GM12878 (cell line): ENCODE measurements around the gene ETV4. TPM values are rescaled to one million over a fixed set of nuclear protein-coding genes. Genes with fewer than 3 reads are reported as not detected.

Experiments used
- ATAC-seq: fragments of 200-7000 bp; cut with Tn5 transposase; 3 replicates; pipeline ENCODE4 v1.9.1; 2020; ENCODE audit warnings: mild to moderate bottlenecking, moderate library complexity
- BruUV-seq: library from RNA; stranded (reverse); fragments of 400-500 nt; replicated peaks from 2 replicates; lab custom pipeline; 2021; lab: Mats Ljungman, UMichigan
- CTCF ChIA-PET: fragments of 300-600 bp; sonication (Branson Sonifier 250); formaldehyde crosslinking; extraction: SDS; loops from one replicate; lab custom pipeline; 2021; ENCODE audit warnings: inconsistent platforms; lab: Yijun Ruan, JAX
- POLR2A ChIA-PET: fragments of 350-600 bp; formaldehyde crosslinking; extraction: SDS; loops from one replicate; lab custom pipeline; 2021; ENCODE audit warnings: inconsistent platforms; lab: Charles Lee
- RAD21 ChIA-PET: fragments of 300-600 bp; sonication (Branson Sonifier 250); formaldehyde crosslinking; loops from one replicate; lab custom pipeline; 2023; ENCODE audit warnings: antibody characterized with exemption; ENCODE audit not compliant: unreplicated experiment; lab: Charles Lee
- SMC1A ChIA-PET: fragments of 300-600 bp; sonication (Branson Sonifier 250); formaldehyde crosslinking; loops from one replicate; lab custom pipeline; 2023; ENCODE audit not compliant: unreplicated experiment, uncharacterized antibody; lab: Charles Lee
- DNase-seq: peaks from one replicate; pipeline ENCODE4 v3.0.0-alpha.2; 2011; ENCODE audit warnings: low read depth, low spot score
- FAIRE-seq: peaks from 3 replicates; lab custom pipeline; 2011; peaks lifted over from hg19 to GRCh38; lab: Jason Lieb, UNC
- H2AFZ ChIP-seq: 2 replicates; pipeline ENCODE4 v1.6.0; 2011; ENCODE audit warnings: low read depth, low read length, control low read depth; ENCODE audit not compliant: control insufficient read depth
- H3K27ac ChIP-seq: 2 replicates; pipeline ENCODE4 v1.5.1; 2011; ENCODE audit warnings: control low read depth; ENCODE audit not compliant: control insufficient read depth, insufficient read depth
- H3K27me3 ChIP-seq, 2 experiments: replicated peaks in 1 of 2; 2 replicates each; pipeline versions ENCODE4 v1.6.0 to v1.6.1; 2011; ENCODE audit warnings: low read length in 1 of 2; ENCODE audit not compliant: control insufficient read depth in 2 of 2, insufficient read depth in 2 of 2
- H3K36me3 ChIP-seq, 2 experiments: 2 replicates each; pipeline ENCODE4 v1.5.1; 2011; ENCODE audit warnings: low read length in 1 of 2; ENCODE audit not compliant: control insufficient read depth in 2 of 2, insufficient read depth in 2 of 2
- H3K4me1 ChIP-seq: 2 replicates; pipeline ENCODE4 v1.6.1; 2011; ENCODE audit warnings: mild to moderate bottlenecking, low read length, moderate library complexity, mixed read lengths; ENCODE audit not compliant: control insufficient read depth, insufficient read depth
- H3K4me2 ChIP-seq: 2 replicates; pipeline ENCODE4 v1.6.0; 2011; ENCODE audit warnings: control low read depth; ENCODE audit not compliant: control insufficient read depth, insufficient read depth
- H3K4me3 ChIP-seq: fragments of 200-600 bp; sonication (generic); 2 replicates; pipeline ENCODE4 v1.5.1; 2016
- H3K79me2 ChIP-seq: 2 replicates; pipeline ENCODE4 v1.6.0; 2011; ENCODE audit warnings: low read length; ENCODE audit not compliant: control insufficient read depth, insufficient read depth
- H3K9ac ChIP-seq: 2 replicates; pipeline ENCODE4 v1.8.0; 2011; ENCODE audit warnings: low read length, control low read depth, mixed read lengths; ENCODE audit not compliant: control insufficient read depth, insufficient read depth
- H3K9me3 ChIP-seq: replicated peaks from 3 replicates; pipeline ENCODE4 v1.5.1; 2011; ENCODE audit warnings: mild to moderate bottlenecking, low read length; ENCODE audit not compliant: control insufficient read depth, insufficient read depth
- H4K20me1 ChIP-seq: 2 replicates; pipeline ENCODE4 v1.6.0; 2011; ENCODE audit not compliant: control insufficient read depth, insufficient read depth
- FOXM1 ChIP-seq: IDR thresholded peaks from 2 replicates; pipeline ENCODE4 v1.6.1; 2012; ENCODE audit warnings: low read depth, mild to moderate bottlenecking, inconsistent platforms, low read length, moderate library complexity
- IKZF2 ChIP-seq, 2 experiments: fragments of 450-650 bp; IDR thresholded peaks; 2 replicates each; pipeline ENCODE4 v1.6.1; 2017; ENCODE audit warnings: mild to moderate bottlenecking in 2 of 2, moderate library complexity in 2 of 2
- IRF4 ChIP-seq: IDR thresholded peaks from 2 replicates; pipeline ENCODE4 v1.6.1; 2011; ENCODE audit warnings: low read depth, low read length
- KLF5 ChIP-seq: fragments of 450-650 bp; IDR thresholded peaks from 2 replicates; pipeline ENCODE4 v1.6.1; 2014; ENCODE audit warnings: mild to moderate bottlenecking; ENCODE audit not compliant: partially characterized antibody
- MTA3 ChIP-seq: IDR thresholded peaks from 2 replicates; pipeline ENCODE4 v1.6.1; 2012; ENCODE audit warnings: low read length, inconsistent platforms, borderline replicate concordance
- MYC ChIP-seq: IDR thresholded peaks from 2 replicates; pipeline ENCODE4 v1.6.1; 2011; ENCODE audit warnings: mild to moderate bottlenecking, low read length, moderate library complexity, inconsistent platforms; ENCODE audit not compliant: insufficient read depth, insufficient replicate concordance, insufficient read length, severe bottlenecking
- NFXL1 ChIP-seq: fragments of 450-650 bp; IDR thresholded peaks from 2 replicates; pipeline ENCODE4 v1.6.1; 2017; ENCODE audit warnings: antibody characterized with exemption, mild to moderate bottlenecking, borderline replicate concordance
- RAD51 ChIP-seq: fragments of 450-650 bp; IDR thresholded peaks from 2 replicates; pipeline ENCODE4 v1.6.1; 2016; ENCODE audit warnings: moderate library complexity, mild to moderate bottlenecking, inconsistent platforms
- TCF7 ChIP-seq: IDR thresholded peaks from 2 replicates; pipeline ENCODE4 v1.6.1; 2014; ENCODE audit warnings: antibody characterized with exemption, borderline replicate concordance
- YY1 ChIP-seq: IDR thresholded peaks from 2 replicates; pipeline ENCODE4 v1.6.1; 2011; ENCODE audit warnings: low read depth, mild to moderate bottlenecking, low read length
- ZNF384 ChIP-seq: IDR thresholded peaks from 2 replicates; pipeline ENCODE4 v1.6.1; 2012; ENCODE audit warnings: low read depth, mild to moderate bottlenecking, low read length, improper control_type of control experiment, borderline replicate concordance
- ZSCAN29 ChIP-seq: fragments of 450-650 bp; IDR thresholded peaks from 2 replicates; pipeline ENCODE4 v1.6.1; 2017; ENCODE audit warnings: mild to moderate bottlenecking, moderate library complexity
- WGBS: methylation state at CpG from one replicate; pipeline ENCODE4 v1.1.6; 2016; ENCODE audit warnings: low lambda C conversion rate; ENCODE audit not compliant: insufficient replicate concordance, insufficient coverage; ENCODE audit errors: missing lambda C conversion rate; 5-methylcytosine and 5-hydroxymethylcytosine counted together
- in situ Hi-C: fragments of 300-500 bp; cut with MboI; formaldehyde crosslinking; loops from 9 replicates; pipeline ENCODE4 v1.14.3; 2018; ENCODE audit warnings: mixed read lengths
- intact Hi-C: fragments of 100-400 bp; cut with micrococcal nuclease; formaldehyde crosslinking; loops from one replicate; pipeline ENCODE4 v1.14.2; 2022; ENCODE audit not compliant: unreplicated experiment
- polyA plus RNA-seq, 11 experiments: library from polyadenylated mRNA; depleted of rRNA in 4 of 11; unstranded in 6 of 11; stranded (reverse) in 5 of 11; fragments of >200 nt; fragmentation: Nextera tagmentation in 4 of 11; fragmentation: Illumina TruSeq in 1 of 11; extraction: Ambion mirVana in 4 of 11; extraction: Trizol in 1 of 11; gene quantifications; 1 replicate in 1 of 11; 2 replicates in 10 of 11; pipeline versions ENCODE4 v1.2.1 to v1.2.3, GENCODE V29; 2011 to 2016; ENCODE audit warnings: inconsistent platforms in 2 of 11, missing spikeins in 2 of 11, low read depth in 1 of 11
- total RNA-seq, 4 experiments: library from RNA; depleted of rRNA in 3 of 4; stranded (reverse); fragments of >200 nt in 3 of 4; fragmentation: Illumina TruSeq in 1 of 4; extraction: Trizol in 1 of 4; gene quantifications; 2 replicates each; pipeline versions ENCODE4 v1.2.1 to v1.2.3, GENCODE V29; 2013 to 2021
- TF ChIP-seq, protein P1 (sequence below): fragments of 450-650 bp; IDR thresholded peaks from 2 replicates; pipeline ENCODE4 v1.6.1; 2017; ENCODE audit warnings: mild to moderate bottlenecking, moderate library complexity
- TF ChIP-seq, protein P2 (sequence below): IDR thresholded peaks from 2 replicates; pipeline ENCODE4 v1.6.1; 2012; ENCODE audit warnings: low read depth, low read length, improper control_type of control experiment

Gene ETV4
- total and polyA plus RNA-seq, 10 of the 15 experiments (the other 5 are each of a cell fraction or from before 2014, with no cell fraction given): 0.19 to 14.5 (median 1.8) TPM

DNA sequence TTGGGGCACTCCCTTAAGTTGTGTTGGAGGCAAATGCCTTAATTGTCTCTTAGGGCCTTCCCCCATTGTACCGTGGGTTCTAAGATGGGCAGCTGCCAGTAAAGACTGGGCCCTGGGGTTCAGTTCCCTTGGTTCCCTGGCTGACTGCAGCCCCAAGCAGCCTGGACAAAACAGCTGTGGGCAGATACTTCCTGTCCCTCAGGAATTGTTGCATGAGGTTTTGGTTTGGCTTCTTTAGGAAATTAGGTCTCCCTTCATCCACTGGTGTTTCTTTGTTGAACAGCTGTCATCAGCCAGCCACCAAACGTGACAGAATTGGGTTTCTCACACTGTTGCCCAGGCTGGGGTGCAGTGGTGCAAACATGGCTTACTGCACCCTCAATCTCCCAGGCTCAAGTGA is 42.0 kb upstream of the ETV4 start:
- Histone ChIP-seq H3K27me3 (no peaks in the 10 kb centered on the region), H2AFZ (no peak overlapping the region), H4K20me1 (no peaks in the 10 kb centered on the region), H3K36me3 (no peaks in the 10 kb centered on the region), H3K4me3 (no peak overlapping the region), H3K4me1 (peaks cover 4% of the 10 kb centered on the region), H3K27ac (no peak overlapping the region), H3K4me2 (no peak overlapping the region), H3K9ac (no peak overlapping the region), H3K79me2 (no peaks in the 10 kb centered on the region), H3K9me3 (no peaks in the 10 kb centered on the region; the same call in 2 of the 3 replicates)
- in situ Hi-C loops: no loop called here
- SMC1A ChIA-PET: no interaction called here
- RAD21 ChIA-PET: interaction anchor here (1.1 to 1.2 kb wide), 2 partner anchors 9 to 12 kb away, joined by 3 to 4 read pairs; no protein-coding TSS in a partner anchor
- CTCF ChIA-PET: interaction anchor here (1.1 kb wide), 1 partner anchor 11 kb away, joined by 4 read pairs; no protein-coding TSS in a partner anchor
- no TSS peak for BruUV-seq
- DNase-seq (no peak), ATAC-seq (no peak), FAIRE-seq (no peak)
- POLR2A ChIA-PET: no interaction called here
- intact Hi-C loops: no loop called here
- WGBS: 0% methylated on average over 2 of the region's 2 CpGs
- TF ChIP-seq YY1: no peak
- TF ChIP-seq IKZF2 (IDR thresholded peaks at IDR 0.05): no peak

DNA sequence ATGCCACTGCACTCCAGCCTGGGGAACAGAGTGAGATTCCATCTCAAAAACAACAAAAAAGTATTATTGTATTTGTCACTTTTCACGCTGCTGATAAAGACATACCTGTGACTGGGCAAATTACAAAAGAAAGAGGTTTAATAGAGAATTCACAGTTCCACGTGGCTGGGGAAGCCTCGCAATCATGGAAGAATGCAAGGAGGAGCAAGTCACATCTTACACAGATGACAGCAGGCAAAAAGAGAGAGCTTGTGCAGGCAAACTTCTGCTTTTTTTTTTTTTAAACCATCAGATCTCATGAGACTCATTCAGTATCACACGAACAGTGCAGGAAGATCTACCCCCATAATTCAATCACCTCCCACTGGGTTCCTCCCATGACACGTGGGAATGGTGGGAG is 41.5 kb upstream of the ETV4 start:
- Histone ChIP-seq H4K20me1 (no peaks in the 10 kb centered on the region), H2AFZ (no peak overlapping the region), H3K27ac (no peak overlapping the region), H3K9me3 (no peaks in the 10 kb centered on the region; the same call in 2 of the 3 replicates), H3K4me2 (no peak overlapping the region), H3K4me1 (peaks cover 5% of the 10 kb centered on the region), H3K9ac (no peak overlapping the region), H3K36me3 (no peaks in the 10 kb centered on the region), H3K79me2 (no peaks in the 10 kb centered on the region), H3K27me3 (no peaks in the 10 kb centered on the region), H3K4me3 (no peak overlapping the region)
- 31% methylated on average over 5 of the region's 5 CpGs for WGBS
- TF ChIP-seq FOXM1 (no peak), MTA3 (no peak), NFXL1 (no peak), IRF4 (no peak), ZSCAN29 (no peak), ZNF384 (no peak), MYC (no peak), TCF7 (no peak), KLF5 (no peak), RAD51 (no peak)
- TF ChIP-seq, protein P1, sequence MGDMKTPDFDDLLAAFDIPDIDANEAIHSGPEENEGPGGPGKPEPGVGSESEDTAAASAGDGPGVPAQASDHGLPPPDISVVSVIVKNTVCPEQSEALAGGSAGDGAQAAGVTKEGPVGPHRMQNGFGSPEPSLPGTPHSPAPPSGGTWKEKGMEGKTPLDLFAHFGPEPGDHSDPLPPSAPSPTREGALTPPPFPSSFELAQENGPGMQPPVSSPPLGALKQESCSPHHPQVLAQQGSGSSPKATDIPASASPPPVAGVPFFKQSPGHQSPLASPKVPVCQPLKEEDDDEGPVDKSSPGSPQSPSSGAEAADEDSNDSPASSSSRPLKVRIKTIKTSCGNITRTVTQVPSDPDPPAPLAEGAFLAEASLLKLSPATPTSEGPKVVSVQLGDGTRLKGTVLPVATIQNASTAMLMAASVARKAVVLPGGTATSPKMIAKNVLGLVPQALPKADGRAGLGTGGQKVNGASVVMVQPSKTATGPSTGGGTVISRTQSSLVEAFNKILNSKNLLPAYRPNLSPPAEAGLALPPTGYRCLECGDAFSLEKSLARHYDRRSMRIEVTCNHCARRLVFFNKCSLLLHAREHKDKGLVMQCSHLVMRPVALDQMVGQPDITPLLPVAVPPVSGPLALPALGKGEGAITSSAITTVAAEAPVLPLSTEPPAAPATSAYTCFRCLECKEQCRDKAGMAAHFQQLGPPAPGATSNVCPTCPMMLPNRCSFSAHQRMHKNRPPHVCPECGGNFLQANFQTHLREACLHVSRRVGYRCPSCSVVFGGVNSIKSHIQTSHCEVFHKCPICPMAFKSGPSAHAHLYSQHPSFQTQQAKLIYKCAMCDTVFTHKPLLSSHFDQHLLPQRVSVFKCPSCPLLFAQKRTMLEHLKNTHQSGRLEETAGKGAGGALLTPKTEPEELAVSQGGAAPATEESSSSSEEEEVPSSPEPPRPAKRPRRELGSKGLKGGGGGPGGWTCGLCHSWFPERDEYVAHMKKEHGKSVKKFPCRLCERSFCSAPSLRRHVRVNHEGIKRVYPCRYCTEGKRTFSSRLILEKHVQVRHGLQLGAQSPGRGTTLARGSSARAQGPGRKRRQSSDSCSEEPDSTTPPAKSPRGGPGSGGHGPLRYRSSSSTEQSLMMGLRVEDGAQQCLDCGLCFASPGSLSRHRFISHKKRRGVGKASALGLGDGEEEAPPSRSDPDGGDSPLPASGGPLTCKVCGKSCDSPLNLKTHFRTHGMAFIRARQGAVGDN: no peak
- TF ChIP-seq, protein P2, sequence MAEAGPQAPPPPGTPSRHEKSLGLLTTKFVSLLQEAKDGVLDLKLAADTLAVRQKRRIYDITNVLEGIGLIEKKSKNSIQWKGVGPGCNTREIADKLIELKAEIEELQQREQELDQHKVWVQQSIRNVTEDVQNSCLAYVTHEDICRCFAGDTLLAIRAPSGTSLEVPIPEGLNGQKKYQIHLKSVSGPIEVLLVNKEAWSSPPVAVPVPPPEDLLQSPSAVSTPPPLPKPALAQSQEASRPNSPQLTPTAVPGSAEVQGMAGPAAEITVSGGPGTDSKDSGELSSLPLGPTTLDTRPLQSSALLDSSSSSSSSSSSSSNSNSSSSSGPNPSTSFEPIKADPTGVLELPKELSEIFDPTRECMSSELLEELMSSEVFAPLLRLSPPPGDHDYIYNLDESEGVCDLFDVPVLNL: no peak
- ATAC-seq (no peak), DNase-seq (no peak), FAIRE-seq (no peak)
- intact Hi-C loops: no loop called here
- no TSS peak for BruUV-seq
- ChIA-PET RAD21 (interaction anchor here (1.1 to 1.2 kb wide), 2 partner anchors 9 to 11 kb away, joined by 3 to 4 read pairs; no protein-coding TSS in a partner anchor), POLR2A (no interaction called here), SMC1A (no interaction called here), CTCF (interaction anchor here (1.1 kb wide), 1 partner anchor 11 kb away, joined by 4 read pairs; no protein-coding TSS in a partner anchor)
- in situ Hi-C loops: no loop called here
